Smooth muscle cell (in vitro differentiated cells): Measurements from ENCODE around the gene JMJD7. TPM values are rescaled to one million over a fixed set of nuclear protein-coding genes. Genes with fewer than 3 reads are reported as not detected.

Source experiments
- DNase-seq: peaks from one replicate; lab custom pipeline; 2025; ENCODE audit not compliant: unreplicated experiment; lab: John Stamatoyannopoulos, UW
- H2AFZ ChIP-seq: fragments of 200-600 bp; sonication (generic); 2 replicates; pipeline ENCODE4 v1.6.0; 2016; ENCODE audit warnings: antibody characterized with exemption, low read depth, mild to moderate bottlenecking
- H3F3A ChIP-seq: fragments of 200-600 bp; sonication (generic); 2 replicates; pipeline ENCODE4 v1.6.0; 2017; ENCODE audit warnings: antibody characterized with exemption, low read depth
- H3K27ac ChIP-seq: fragments of 200-600 bp; sonication (generic); 2 replicates; pipeline ENCODE4 v1.5.1; 2016; ENCODE audit warnings: low read depth, mild to moderate bottlenecking
- H3K27me3 ChIP-seq: fragments of 200-600 bp; sonication (generic); 2 replicates; pipeline ENCODE4 v1.6.1; 2016; ENCODE audit warnings: low read depth, mild to moderate bottlenecking
- H3K36me3 ChIP-seq: fragments of 200-600 bp; sonication (generic); 2 replicates; pipeline ENCODE4 v1.5.1; 2016; ENCODE audit warnings: low read depth
- H3K4me1 ChIP-seq: fragments of 200-600 bp; sonication (generic); 2 replicates; pipeline ENCODE4 v1.5.1; 2016; ENCODE audit warnings: low read depth
- H3K4me2 ChIP-seq: fragments of 200-600 bp; sonication (generic); 2 replicates; pipeline ENCODE4 v1.6.0; 2016; ENCODE audit warnings: mild to moderate bottlenecking
- H3K4me3 ChIP-seq: fragments of 200-600 bp; sonication (generic); 2 replicates; pipeline ENCODE4 v1.5.1; 2016; ENCODE audit warnings: mild to moderate bottlenecking
- H3K79me2 ChIP-seq: fragments of 200-600 bp; sonication (generic); 2 replicates; pipeline ENCODE4 v1.6.0; 2016; ENCODE audit warnings: low read depth, mild to moderate bottlenecking
- H3K9ac ChIP-seq: fragments of 200-600 bp; sonication (generic); 2 replicates; pipeline ENCODE4 v1.6.0; 2016; ENCODE audit warnings: low read depth
- H3K9me3 ChIP-seq: fragments of 200-600 bp; sonication (generic); replicated peaks from 2 replicates; pipeline ENCODE4 v1.5.1; 2016; ENCODE audit warnings: low read depth
- H4K20me1 ChIP-seq: fragments of 200-600 bp; sonication (generic); 2 replicates; pipeline ENCODE4 v1.6.0; 2016; ENCODE audit warnings: low read depth
- WGBS: methylation state at CpG from one replicate; pipeline ENCODE4 v1.1.7; 2016; ENCODE audit warnings: low lambda C conversion rate; 5-methylcytosine and 5-hydroxymethylcytosine counted together
- polyA plus RNA-seq: library from polyadenylated mRNA; unstranded; fragments of >200 nt; fragmentation: Nextera tagmentation; extraction: Ambion mirVana; gene quantifications from 2 replicates; pipeline ENCODE4 v1.2.1, GENCODE V29; 2016
- total RNA-seq: library from RNA; depleted of rRNA; stranded (reverse); fragments of >200 nt; gene quantifications from 2 replicates; pipeline ENCODE4 v1.2.3, GENCODE V29; 2014
- TF ChIP-seq, protein P1 (sequence below): fragments of 200-600 bp; sonication (generic); IDR thresholded peaks from 2 replicates; pipeline ENCODE4 v1.5.1; 2017; ENCODE audit warnings: borderline replicate concordance, mild to moderate bottlenecking, antibody characterized with exemption; ENCODE audit not compliant: insufficient read depth, poor library complexity, severe bottlenecking

Gene JMJD7
- total and polyA plus RNA-seq, 2 experiments from 2014 or later, result 3.3 to 5.0 TPM

DNA sequence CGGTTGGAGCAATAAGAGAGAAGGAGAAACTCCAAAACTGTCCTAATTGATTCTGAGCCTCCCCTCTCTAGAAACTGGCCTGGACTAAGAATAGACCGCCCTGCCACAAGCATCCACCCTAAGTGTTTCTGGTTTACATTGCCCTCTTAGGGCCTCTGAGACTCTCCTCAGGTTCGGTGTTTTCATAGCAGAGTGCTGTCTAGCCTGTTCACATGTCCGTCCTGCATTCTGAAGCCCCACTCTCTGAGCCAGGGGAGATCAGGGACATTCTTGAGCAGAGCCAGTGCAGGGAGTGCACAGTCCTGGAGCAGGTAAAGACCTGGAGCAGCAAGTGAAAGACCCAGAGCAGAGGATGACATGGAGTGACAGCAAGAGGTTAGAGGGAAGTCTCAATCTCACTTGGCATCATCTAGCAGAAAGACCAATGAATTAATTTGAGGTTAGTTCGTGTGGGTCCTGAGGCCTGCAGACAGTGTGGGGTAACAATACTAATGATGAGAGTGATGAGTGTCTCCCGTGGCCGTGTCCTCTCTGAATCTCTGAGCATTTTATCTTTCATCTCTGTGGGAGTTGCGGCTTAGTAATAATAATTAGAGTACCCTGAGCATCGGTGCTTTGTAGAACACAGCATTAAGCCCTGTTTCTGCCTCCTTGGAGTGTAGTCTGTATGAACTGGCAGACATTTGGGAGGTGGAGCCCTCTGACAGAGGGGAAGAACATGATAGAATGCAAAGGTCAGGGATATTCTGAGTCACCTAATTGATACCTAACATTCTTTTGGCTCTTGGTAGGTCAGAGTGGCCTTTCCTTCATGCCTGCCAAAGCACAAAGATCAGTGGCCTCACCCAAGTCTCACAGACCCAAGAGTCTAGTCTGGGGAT is 29.0 kb upstream of the JMJD7 start:
- H2AFZ ChIP-seq, result no peak overlapping the region
- no peak overlapping the region for H3K27ac ChIP-seq
- H3K27me3 ChIP-seq, result no peaks in the 10 kb centered on the region
- no peak overlapping the region for H3K9ac ChIP-seq
- no peak overlapping the region for H3K4me3 ChIP-seq
- H3F3A ChIP-seq, result no peaks in the 10 kb centered on the region
- H4K20me1 ChIP-seq, result peaks cover 48% of the 10 kb centered on the region
- H3K4me2 ChIP-seq, result no peak overlapping the region
- TF ChIP-seq, protein P1, sequence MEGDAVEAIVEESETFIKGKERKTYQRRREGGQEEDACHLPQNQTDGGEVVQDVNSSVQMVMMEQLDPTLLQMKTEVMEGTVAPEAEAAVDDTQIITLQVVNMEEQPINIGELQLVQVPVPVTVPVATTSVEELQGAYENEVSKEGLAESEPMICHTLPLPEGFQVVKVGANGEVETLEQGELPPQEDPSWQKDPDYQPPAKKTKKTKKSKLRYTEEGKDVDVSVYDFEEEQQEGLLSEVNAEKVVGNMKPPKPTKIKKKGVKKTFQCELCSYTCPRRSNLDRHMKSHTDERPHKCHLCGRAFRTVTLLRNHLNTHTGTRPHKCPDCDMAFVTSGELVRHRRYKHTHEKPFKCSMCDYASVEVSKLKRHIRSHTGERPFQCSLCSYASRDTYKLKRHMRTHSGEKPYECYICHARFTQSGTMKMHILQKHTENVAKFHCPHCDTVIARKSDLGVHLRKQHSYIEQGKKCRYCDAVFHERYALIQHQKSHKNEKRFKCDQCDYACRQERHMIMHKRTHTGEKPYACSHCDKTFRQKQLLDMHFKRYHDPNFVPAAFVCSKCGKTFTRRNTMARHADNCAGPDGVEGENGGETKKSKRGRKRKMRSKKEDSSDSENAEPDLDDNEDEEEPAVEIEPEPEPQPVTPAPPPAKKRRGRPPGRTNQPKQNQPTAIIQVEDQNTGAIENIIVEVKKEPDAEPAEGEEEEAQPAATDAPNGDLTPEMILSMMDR, result no peak
- 84% methylated on average over 9 of the region's 9 CpGs for WGBS
- no peaks in the 10 kb centered on the region for H3K4me1 ChIP-seq
- no peaks in the 10 kb centered on the region for H3K36me3 ChIP-seq
- no peak for DNase-seq
- H3K79me2 ChIP-seq, result no peaks in the 10 kb centered on the region
- no peaks in the 10 kb centered on the region for H3K9me3 ChIP-seq

DNA sequence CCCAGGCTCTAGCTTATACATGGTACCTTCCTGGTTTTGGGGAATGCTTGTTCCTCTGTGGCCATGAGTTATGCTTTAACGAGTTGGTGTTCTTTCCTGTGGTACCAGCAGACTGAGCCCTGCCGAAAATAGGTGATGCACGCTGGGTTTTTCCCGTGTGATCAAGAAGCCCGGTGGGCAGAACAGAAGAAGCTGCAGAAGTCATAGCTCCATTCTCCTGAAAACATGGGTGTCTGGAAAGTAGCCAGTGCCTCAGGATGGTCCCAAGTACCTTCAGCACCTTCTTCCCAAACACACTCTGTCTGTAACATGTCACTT is 28.4 kb upstream of the JMJD7 start:
- WGBS, result 92% methylated on average over 5 of the region's 5 CpGs
- DNase-seq, result no peak
- no peaks in the 10 kb centered on the region for H3K4me1 ChIP-seq
- H3K9me3 ChIP-seq, result no peaks in the 10 kb centered on the region
- no peak overlapping the region for H3K9ac ChIP-seq
- H3K4me2 ChIP-seq, result no peak overlapping the region
- H3K27ac ChIP-seq, result no peak overlapping the region
- no peaks in the 10 kb centered on the region for H3K27me3 ChIP-seq
- TF ChIP-seq, protein P1, result no peak
- H3K4me3 ChIP-seq, result no peak overlapping the region
- no peak overlapping the region for H2AFZ ChIP-seq
- no peaks in the 10 kb centered on the region for H3F3A ChIP-seq
- no peaks in the 10 kb centered on the region for H3K36me3 ChIP-seq
- H4K20me1 ChIP-seq, result peaks cover 42% of the 10 kb centered on the region
- H3K79me2 ChIP-seq, result no peaks in the 10 kb centered on the region

DNA sequence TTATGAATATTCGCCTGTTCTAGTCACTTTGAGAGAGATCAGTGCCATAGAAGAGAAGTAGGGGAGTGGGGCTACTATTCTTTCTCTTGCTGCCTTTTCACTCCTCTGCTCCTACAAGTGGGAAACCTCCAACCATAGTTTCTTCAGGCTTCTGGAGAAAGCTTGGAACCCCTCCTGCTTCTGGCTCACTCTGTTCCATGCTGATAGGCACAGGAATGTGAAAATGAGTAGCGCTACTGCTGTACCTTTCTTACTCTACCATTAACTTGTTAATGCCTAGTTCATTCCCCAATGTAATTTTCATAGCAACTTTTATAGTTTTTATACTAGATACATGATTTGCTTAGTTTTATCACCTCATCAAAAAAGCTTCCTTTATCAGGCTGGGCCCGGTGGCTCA is 26.7 kb upstream of the JMJD7 start:
- WGBS, result 94% methylated on average over 3 of the region's 3 CpGs
- no peak overlapping the region for H3K4me3 ChIP-seq
- no peak for DNase-seq

More for the DNA sequence above, 26.7 kb upstream of the JMJD7 start:
- Histone ChIP-seq H3K36me3 (no peaks in the 10 kb centered on the region), H3F3A (no peaks in the 10 kb centered on the region), H3K27ac (peak overlapping the region; percentile 52), H2AFZ (no peak overlapping the region), H3K9me3 (no peaks in the 10 kb centered on the region), H3K27me3 (no peaks in the 10 kb centered on the region), H3K4me2 (no peak overlapping the region), H3K4me1 (no peaks in the 10 kb centered on the region), H3K79me2 (no peaks in the 10 kb centered on the region), H3K9ac (no peak overlapping the region), H4K20me1 (peaks cover 27% of the 10 kb centered on the region)
- TF ChIP-seq, protein P1, result no peak
